Measurements from ENCODE around the gene CDK10.
"Not testable (repeated sequence)": the region's sequence is repeated elsewhere in the genome, so short reads cannot be mapped to it uniquely, and the experiment has no call there.

CDK10 gene

DNA sequence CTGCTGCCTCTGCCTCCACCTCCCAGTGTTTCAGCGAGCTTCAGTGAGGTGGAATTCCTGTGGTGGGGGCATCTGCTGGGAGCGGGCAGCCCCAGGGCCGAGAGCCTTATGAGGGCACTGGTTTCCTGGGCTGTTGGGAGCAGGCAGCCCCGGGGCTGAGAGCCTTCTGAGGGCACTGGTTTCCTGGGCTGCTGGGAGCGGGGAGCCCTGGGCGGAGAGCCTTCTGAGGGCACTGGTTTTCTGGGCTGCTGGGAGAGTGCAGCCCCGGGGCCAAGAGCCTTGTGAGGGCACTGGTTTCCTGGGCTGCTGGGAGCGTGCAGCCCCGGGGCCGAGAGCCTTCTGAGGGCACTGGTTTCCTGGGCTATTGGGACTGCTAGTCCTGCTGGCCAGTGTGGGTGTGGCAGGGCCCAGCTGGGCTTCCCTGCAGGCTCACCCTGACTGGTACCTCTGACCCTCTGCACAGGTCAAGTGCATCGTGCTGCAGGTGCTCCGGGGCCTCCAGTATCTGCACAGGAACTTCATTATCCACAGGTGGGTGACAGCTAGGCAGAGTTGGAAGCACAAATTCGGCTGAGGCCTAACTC is 5.6 kb downstream of the CDK10 start:
- no peaks in the 10 kb centered on the region for H3K9me3 ChIP-seq (replicated peaks; ENCODE audit: insufficient read depth, low read length)

GRCh38 chr16:89693289-89693731 is 6.8 kb downstream of the CDK10 start:
- Histone ChIP-seq H3K36me3 (replicated peaks; ENCODE audit: insufficient read depth, low read length) (no peaks in the 10 kb centered on the region), H3K27ac (ENCODE audit: low read length) (no peak overlapping the region), H3K4me2 (ENCODE audit: low read depth, low read length) (no peak overlapping the region)

More for the DNA sequence above, 5.6 kb downstream of the CDK10 start:
- H3K9me2 ChIP-seq (replicated peaks; ENCODE audit: insufficient read depth, low read length) = no peaks in the 10 kb centered on the region
- no peak for TF ChIP-seq EZH2phosphoT487 (IDR thresholded peaks at IDR 0.05; ENCODE audit: low read length)
- TF ChIP-seq, protein P1, sequence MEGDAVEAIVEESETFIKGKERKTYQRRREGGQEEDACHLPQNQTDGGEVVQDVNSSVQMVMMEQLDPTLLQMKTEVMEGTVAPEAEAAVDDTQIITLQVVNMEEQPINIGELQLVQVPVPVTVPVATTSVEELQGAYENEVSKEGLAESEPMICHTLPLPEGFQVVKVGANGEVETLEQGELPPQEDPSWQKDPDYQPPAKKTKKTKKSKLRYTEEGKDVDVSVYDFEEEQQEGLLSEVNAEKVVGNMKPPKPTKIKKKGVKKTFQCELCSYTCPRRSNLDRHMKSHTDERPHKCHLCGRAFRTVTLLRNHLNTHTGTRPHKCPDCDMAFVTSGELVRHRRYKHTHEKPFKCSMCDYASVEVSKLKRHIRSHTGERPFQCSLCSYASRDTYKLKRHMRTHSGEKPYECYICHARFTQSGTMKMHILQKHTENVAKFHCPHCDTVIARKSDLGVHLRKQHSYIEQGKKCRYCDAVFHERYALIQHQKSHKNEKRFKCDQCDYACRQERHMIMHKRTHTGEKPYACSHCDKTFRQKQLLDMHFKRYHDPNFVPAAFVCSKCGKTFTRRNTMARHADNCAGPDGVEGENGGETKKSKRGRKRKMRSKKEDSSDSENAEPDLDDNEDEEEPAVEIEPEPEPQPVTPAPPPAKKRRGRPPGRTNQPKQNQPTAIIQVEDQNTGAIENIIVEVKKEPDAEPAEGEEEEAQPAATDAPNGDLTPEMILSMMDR (IDR thresholded peaks at IDR 0.05; ENCODE audit: low read length) = no peak
- TF ChIP-seq EZH2 (optimal IDR thresholded peaks at IDR 0.05; ENCODE audit: low read depth, low read length) = no peak
- no peaks in the 10 kb centered on the region for H3F3A ChIP-seq (ENCODE audit: insufficient read depth, low read length)
- no peaks in the 10 kb centered on the region for H4K20me1 ChIP-seq (ENCODE audit: insufficient read depth, low read length)
- no peaks in the 10 kb centered on the region for H3K36me3 ChIP-seq (replicated peaks; ENCODE audit: insufficient read depth, low read length)
- H3K79me2 ChIP-seq (ENCODE audit: low read length) = peaks cover 4% of the 10 kb centered on the region
- H3K4me1 ChIP-seq (ENCODE audit: low read length) = no peaks in the 10 kb centered on the region
- no peak overlapping the region for H2AFZ ChIP-seq (ENCODE audit: low read length)
- H3K9ac ChIP-seq (ENCODE audit: low read length) = no peak overlapping the region
- H3K4me3 ChIP-seq (ENCODE audit: low read length) = no peak overlapping the region
- H3K27ac ChIP-seq (ENCODE audit: low read length) = no peak overlapping the region
- no peak for DNase-seq
- no peak overlapping the region for H3K4me2 ChIP-seq (ENCODE audit: low read depth, low read length)
- no peaks in the 10 kb centered on the region for H3K27me3 ChIP-seq (replicated peaks; ENCODE audit: insufficient read depth, low read length)

GRCh38 chr16:89693931-89694783 is 7.7 kb downstream of the CDK10 start:
- Histone ChIP-seq H3K9ac (ENCODE audit: low read length) (no peak overlapping the region), H3K9me2 (replicated peaks; ENCODE audit: insufficient read depth, low read length) (no peaks in the 10 kb centered on the region), H2AFZ (ENCODE audit: low read length) (no peak overlapping the region), H3F3A (ENCODE audit: insufficient read depth, low read length) (no peaks in the 10 kb centered on the region), H3K9me3 (replicated peaks; ENCODE audit: insufficient read depth, low read length) (no peaks in the 10 kb centered on the region), H3K4me2 (ENCODE audit: low read depth, low read length) (no peak overlapping the region), H3K4me3 (ENCODE audit: low read length) (no peak overlapping the region), H3K36me3 (replicated peaks; ENCODE audit: insufficient read depth, low read length) (no peaks in the 10 kb centered on the region), H3K27ac (ENCODE audit: low read length) (no peak overlapping the region), H4K20me1 (ENCODE audit: insufficient read depth, low read length) (no peaks in the 10 kb centered on the region), H3K4me1 (ENCODE audit: low read length) (no peaks in the 10 kb centered on the region), H3K79me2 (ENCODE audit: low read length) (no peaks in the 10 kb centered on the region; the same call in 1 of the 2 replicates), H3K27me3 (replicated peaks; ENCODE audit: insufficient read depth, low read length) (no peaks in the 10 kb centered on the region)
- no peak for TF ChIP-seq EZH2phosphoT487 (IDR thresholded peaks at IDR 0.05; ENCODE audit: low read length)
- DNase-seq = no peak

More at GRCh38 chr16:89693289-89693731, 6.8 kb downstream of the CDK10 start:
- Histone ChIP-seq H3K27me3 (replicated peaks; ENCODE audit: insufficient read depth, low read length) (no peaks in the 10 kb centered on the region), H3K9me2 (replicated peaks; ENCODE audit: insufficient read depth, low read length) (no peaks in the 10 kb centered on the region), H4K20me1 (ENCODE audit: insufficient read depth, low read length) (no peaks in the 10 kb centered on the region), H3K79me2 (ENCODE audit: low read length) (peaks cover 2% of the 10 kb centered on the region), H3F3A (ENCODE audit: insufficient read depth, low read length) (no peaks in the 10 kb centered on the region), H3K4me1 (ENCODE audit: low read length) (no peaks in the 10 kb centered on the region), H3K9ac (ENCODE audit: low read length) (no peak overlapping the region), H2AFZ (ENCODE audit: low read length) (no peak overlapping the region), H3K9me3 (replicated peaks; ENCODE audit: insufficient read depth, low read length) (no peaks in the 10 kb centered on the region), H3K4me3 (ENCODE audit: low read length) (no peak overlapping the region)
- DNase-seq = no peak
- TF ChIP-seq EZH2 (optimal IDR thresholded peaks at IDR 0.05; ENCODE audit: low read depth, low read length) (no peak), EZH2phosphoT487 (IDR thresholded peaks at IDR 0.05; ENCODE audit: low read length) (no peak)
- TF ChIP-seq, protein P1 (IDR thresholded peaks at IDR 0.05; ENCODE audit: low read length) = no peak

GRCh38 chr16:89694784-89695085 is 8.2 kb downstream of the CDK10 start:
- not testable (repeated sequence) for H3K27ac ChIP-seq (ENCODE audit: low read length); H3K4me3 ChIP-seq (ENCODE audit: low read length); H3K9me3 ChIP-seq (replicated peaks; ENCODE audit: insufficient read depth, low read length); DNase-seq; H3K9me2 ChIP-seq (replicated peaks; ENCODE audit: insufficient read depth, low read length); H2AFZ ChIP-seq (ENCODE audit: low read length); H4K20me1 ChIP-seq (ENCODE audit: insufficient read depth, low read length); H3K9ac ChIP-seq (ENCODE audit: low read length); H3K4me2 ChIP-seq (ENCODE audit: low read depth, low read length); H3F3A ChIP-seq (ENCODE audit: insufficient read depth, low read length); H3K27me3 ChIP-seq (replicated peaks; ENCODE audit: insufficient read depth, low read length); H3K79me2 ChIP-seq (ENCODE audit: low read length); H3K36me3 ChIP-seq (replicated peaks; ENCODE audit: insufficient read depth, low read length); H3K4me1 ChIP-seq (ENCODE audit: low read length)
